K562 (cell line): ENCODE results near the gene TEX14. TPM values are rescaled to one million over a fixed set of nuclear protein-coding genes. Genes with fewer than 3 reads are reported as not detected.

ENCODE experiments used
- ATAC-seq: fragments of 200-7000 bp; cut with Tn5 transposase; 3 replicates; pipeline ENCODE4 v1.9.1; 2020; ENCODE audit warnings: moderate library complexity
- BruUV-seq: library from RNA; stranded (reverse); fragments of 400-500 nt; replicated peaks from 2 replicates; lab custom pipeline; 2021; lab: Mats Ljungman, UMichigan
- CTCF ChIA-PET: fragments of 300-600 bp; formaldehyde crosslinking; extraction: SDS; loops from one replicate; lab custom pipeline; 2021; ENCODE audit warnings: low intra/inter-chr PET ratio; lab: Yijun Ruan, JAX
- POLR2A ChIA-PET: fragments of 300-600, 350-650 bp; sonication (Branson Sonifier 250); formaldehyde crosslinking; extraction: SDS; loops from one replicate; lab custom pipeline; 2021; ENCODE audit warnings: antibody characterized with exemption, inconsistent platforms; lab: Yijun Ruan, JAX
- DNase-seq, 4 experiments: peaks; one replicate each; pipeline versions ENCODE4 v3.0.0 to v3.0.0-alpha.2; 2011 to 2018; ENCODE audit warnings: low spot score in 3 of 4, mixed read lengths in 3 of 4; ENCODE audit errors: extremely low read depth in 1 of 4
- FAIRE-seq: peaks from 2 replicates; lab custom pipeline; 2011; peaks lifted over from hg19 to GRCh38; lab: Jason Lieb, UNC
- H2AFZ ChIP-seq: 2 replicates; pipeline ENCODE4 v1.6.0; 2011; ENCODE audit warnings: low read depth, low read length, control low read depth, inconsistent platforms
- H3K27ac ChIP-seq: fragments of 200-600 bp; 3 replicates; pipeline ENCODE4 v1.8.0; 2011; ENCODE audit warnings: low read depth, mild to moderate bottlenecking, control low read depth, inconsistent platforms, low read length, moderate library complexity, mixed read lengths; ENCODE audit errors: extremely low read depth
- H3K27me3 ChIP-seq, 2 experiments: fragments of 300-600 bp in 1 of 2; 2 replicates in 1 of 2; 3 replicates in 1 of 2; pipeline versions ENCODE4 v1.6.0 to v1.8.0; 2011; ENCODE audit warnings: inconsistent platforms in 2 of 2, low read length in 2 of 2, mild to moderate bottlenecking in 1 of 2, mixed read lengths in 1 of 2, moderate library complexity in 1 of 2; ENCODE audit not compliant: control insufficient read depth in 2 of 2, insufficient read depth in 2 of 2
- H3K36me3 ChIP-seq: fragments of 300-600 bp; 3 replicates; pipeline ENCODE4 v1.8.0; 2011; ENCODE audit warnings: mild to moderate bottlenecking, low read length, inconsistent platforms; ENCODE audit not compliant: control insufficient read depth, insufficient read depth
- H3K4me1 ChIP-seq, 2 experiments: fragments of 200-600 bp in 1 of 2; replicated peaks in 1 of 2; 2 replicates in 1 of 2; 3 replicates in 1 of 2; pipeline versions ENCODE4 v1.5.1 to v1.8.0; 2011; ENCODE audit warnings: inconsistent platforms in 2 of 2, low read length in 2 of 2, mild to moderate bottlenecking in 1 of 2, mixed read lengths in 1 of 2, moderate library complexity in 1 of 2; ENCODE audit not compliant: control insufficient read depth in 2 of 2, insufficient read depth in 2 of 2
- H3K4me2 ChIP-seq: 2 replicates; pipeline ENCODE4 v1.6.1; 2011; ENCODE audit warnings: low read length, control low read depth, inconsistent platforms, mixed read lengths; ENCODE audit not compliant: insufficient read depth
- H3K4me3 ChIP-seq: fragments of 200-600 bp; sonication (generic), shearing (Covaris generic); 2 replicates; pipeline ENCODE4 v1.5.1; 2016; ENCODE audit warnings: control low read depth, inconsistent platforms
- H3K79me2 ChIP-seq: fragments of 200-600 bp; 3 replicates; pipeline ENCODE4 v1.8.0; 2011; ENCODE audit warnings: low read length, inconsistent platforms; ENCODE audit not compliant: control insufficient read depth, insufficient read depth
- H3K9ac ChIP-seq, 2 experiments: 2 replicates each; pipeline versions ENCODE4 v1.6.0 to v1.6.1; 2011; ENCODE audit warnings: low read depth in 2 of 2, low read length in 2 of 2, control low read depth in 1 of 2, inconsistent platforms in 1 of 2, mild to moderate bottlenecking in 1 of 2, mixed read lengths in 1 of 2; ENCODE audit not compliant: insufficient read depth in 1 of 2
- H3K9me1 ChIP-seq: one replicate; pipeline ENCODE4 v1.6.0; 2011; ENCODE audit warnings: inconsistent platforms, mild to moderate bottlenecking, low read length, moderate library complexity; ENCODE audit not compliant: control insufficient read depth, insufficient read depth
- H3K9me3 ChIP-seq: replicated peaks from 2 replicates; pipeline ENCODE4 v1.5.1; 2011; ENCODE audit warnings: low read depth, low read length, inconsistent platforms; ENCODE audit not compliant: control insufficient read depth, insufficient read depth
- H4K20me1 ChIP-seq: replicated peaks from 2 replicates; pipeline ENCODE4 v1.6.1; 2011; ENCODE audit warnings: low read length, inconsistent platforms, mixed read lengths; ENCODE audit not compliant: control insufficient read depth, insufficient read depth
- ARID2 ChIP-seq: fragments of 450-650 bp; IDR thresholded peaks from 2 replicates; pipeline ENCODE4 v1.6.1; 2017; ENCODE audit warnings: antibody characterized with exemption, mild to moderate bottlenecking
- BCOR ChIP-seq: fragments of 450-650 bp; IDR thresholded peaks from 2 replicates; pipeline ENCODE4 v1.6.1; 2016
- ELF1 ChIP-seq: fragments of 200-800 bp; sonication (Bioruptor generic); IDR thresholded peaks from 2 replicates; pipeline ENCODE4 v1.6.1; 2016; ENCODE audit warnings: missing genetic modification characterization, missing compliant biosample characterization
- HMG20B ChIP-seq: fragments of 250-450 bp; sonication (Bioruptor Pico); IDR thresholded peaks from 2 replicates; pipeline ENCODE4 v1.5.0; 2021; ENCODE audit warnings: mild to moderate bottlenecking
- HOXB6 ChIP-seq: fragments of 250-450 bp; sonication (Bioruptor Pico); IDR thresholded peaks from 2 replicates; pipeline ENCODE4 v1.5.1; 2022; ENCODE audit warnings: mild to moderate bottlenecking, borderline replicate concordance
- MEF2A ChIP-seq: IDR thresholded peaks from 2 replicates; pipeline ENCODE4 v1.6.1; 2011; ENCODE audit warnings: low read depth, mild to moderate bottlenecking, low read length, moderate library complexity; ENCODE audit not compliant: control insufficient read depth
- MYNN ChIP-seq, 2 experiments: sonication (generic); formaldehyde crosslinking in 1 of 2; IDR thresholded peaks; 2 replicates each; pipeline versions ENCODE4 v1.5.0 to v1.6.1; 2016 to 2020; ENCODE audit warnings: antibody characterized with exemption in 1 of 2, missing genetic modification reagents in 1 of 2
- SNIP1 ChIP-seq: fragments of 450-650 bp; IDR thresholded peaks from 2 replicates; pipeline ENCODE4 v1.7.1; 2017; ENCODE audit warnings: low read depth, mild to moderate bottlenecking
- TCF7L2 ChIP-seq: fragments of 150-350 bp; IDR thresholded peaks from 2 replicates; pipeline ENCODE4 v1.6.1; 2016; ENCODE audit warnings: low read depth, mild to moderate bottlenecking, low read length, moderate library complexity
- TGIF2 ChIP-seq: sonication (generic); formaldehyde crosslinking; IDR thresholded peaks from 2 replicates; pipeline ENCODE4 v1.8.1; 2022; ENCODE audit warnings: mild to moderate bottlenecking, missing genetic modification reagents, moderate library complexity
- ZC3H8 ChIP-seq: fragments of 450-650 bp; IDR thresholded peaks from 2 replicates; pipeline ENCODE4 v1.6.1; 2017
- ZNF224 ChIP-seq: sonication (generic); formaldehyde crosslinking; IDR thresholded peaks from 2 replicates; pipeline ENCODE4 v1.8.0; 2022; ENCODE audit warnings: mild to moderate bottlenecking, missing genetic modification reagents
- ZNF561 ChIP-seq: fragments of 450-650 bp; formaldehyde crosslinking; conservative IDR thresholded peaks from 2 replicates; pipeline ENCODE4 v1.4.0; 2020; ENCODE audit warnings: mild to moderate bottlenecking, moderate library complexity
- WGBS: fragments of 100-300 bp; shearing (Covaris generic); methylation state at CpG from one replicate; pipeline ENCODE4 v1.1.6; 2016; ENCODE audit warnings: low coverage, mixed read lengths; ENCODE audit not compliant: insufficient coverage; ENCODE audit errors: missing lambda C conversion rate; 5-methylcytosine and 5-hydroxymethylcytosine counted together
- in situ Hi-C: fragments of 300-500 bp; cut with MboI; formaldehyde crosslinking; loops from 4 replicates; pipeline ENCODE4 v1.15.0; 2018; ENCODE audit warnings: inconsistent platforms, mixed read lengths
- intact Hi-C: fragments of 100-400 bp; cut with micrococcal nuclease; formaldehyde crosslinking; loops from 2 replicates; pipeline ENCODE4 v1.14.2; 2022
- polyA plus RNA-seq, 8 experiments: library from polyadenylated mRNA; depleted of rRNA in 4 of 8; stranded (reverse) in 5 of 8; unstranded in 3 of 8; fragments of >200 nt; fragmentation: Nextera tagmentation in 2 of 8; fragmentation: Illumina TruSeq in 1 of 8; extraction: Ambion mirVana in 2 of 8; extraction: Trizol in 1 of 8; gene quantifications; 2 replicates each; pipeline versions ENCODE4 v1.2.1 to v1.2.3, GENCODE V29; 2011 to 2014; ENCODE audit warnings: inconsistent platforms in 1 of 8, missing spikeins in 1 of 8
- total RNA-seq, 7 experiments: library from RNA; depleted of rRNA in 6 of 7; stranded (reverse); fragments of >200 nt in 6 of 7; fragmentation: Illumina TruSeq in 2 of 7; extraction: Trizol in 2 of 7; gene quantifications; 2 replicates each; pipeline versions ENCODE4 v1.2.1 to v1.2.3, GENCODE V29; 2011 to 2021; ENCODE audit warnings: low replicate concordance in 1 of 7
- TF ChIP-seq, protein P1 (sequence below): fragments of 450-650 bp; IDR thresholded peaks from 2 replicates; pipeline ENCODE4 v1.6.1; 2018; ENCODE audit warnings: mild to moderate bottlenecking, low read depth; ENCODE audit not compliant: partially characterized antibody

The TEX14 gene
- total and polyA plus RNA-seq, 9 of the 15 experiments (the other 6 are each of a cell fraction or from before 2014, with no cell fraction given), result 0.05 to 0.12 (median 0.09) TPM; not detected in 1

DNA sequence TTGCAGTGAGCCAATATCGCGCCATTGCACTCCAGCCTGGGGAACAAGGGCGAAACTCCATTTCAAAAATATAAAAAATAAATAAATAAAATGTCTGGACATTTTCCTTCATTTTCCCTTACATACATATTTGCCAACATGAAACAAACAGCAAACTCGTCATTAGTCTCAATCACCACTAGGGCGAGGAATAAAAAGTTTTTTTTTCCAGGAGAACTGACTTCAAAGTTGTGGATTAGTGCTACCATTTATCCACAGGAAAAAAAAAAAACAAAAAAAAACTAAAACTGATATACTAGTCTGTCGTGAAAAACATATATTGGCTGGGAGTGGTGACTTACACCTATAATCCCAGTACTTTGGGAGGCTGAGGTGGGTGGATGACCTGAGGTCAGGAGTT, 100.4 kb downstream of the TEX14 start:
- ATAC-seq, result no peak
- CTCF ChIA-PET, result interaction anchor here (0.6 kb wide), 1 partner anchor 520 kb away, joined by 5 read pairs; no protein-coding TSS in a partner anchor
- WGBS, result 36% methylated on average over 6 of the region's 6 CpGs
- Histone ChIP-seq H3K79me2 (no peaks in the 10 kb centered on the region), H3K4me2 (no peak overlapping the region), H3K36me3 (no peaks in the 10 kb centered on the region), H3K27me3 (peaks cover 2 to 4% of the 10 kb centered on the region in 2 experiments; a peak in 2 of 5 replicates), H3K9me1 (no peaks in the 10 kb centered on the region), H3K27ac (no peak overlapping the region), H3K9me3 (no peaks in the 10 kb centered on the region), H3K9ac (no peak overlapping the region), H3K4me3 (no peak overlapping the region)
- BruUV-seq, result no TSS peak
- FAIRE-seq, result no peak
- in situ Hi-C loops, result no loop called here
- DNase-seq, result no peak
- no peak for TF ChIP-seq SNIP1
- TF ChIP-seq, protein P1, sequence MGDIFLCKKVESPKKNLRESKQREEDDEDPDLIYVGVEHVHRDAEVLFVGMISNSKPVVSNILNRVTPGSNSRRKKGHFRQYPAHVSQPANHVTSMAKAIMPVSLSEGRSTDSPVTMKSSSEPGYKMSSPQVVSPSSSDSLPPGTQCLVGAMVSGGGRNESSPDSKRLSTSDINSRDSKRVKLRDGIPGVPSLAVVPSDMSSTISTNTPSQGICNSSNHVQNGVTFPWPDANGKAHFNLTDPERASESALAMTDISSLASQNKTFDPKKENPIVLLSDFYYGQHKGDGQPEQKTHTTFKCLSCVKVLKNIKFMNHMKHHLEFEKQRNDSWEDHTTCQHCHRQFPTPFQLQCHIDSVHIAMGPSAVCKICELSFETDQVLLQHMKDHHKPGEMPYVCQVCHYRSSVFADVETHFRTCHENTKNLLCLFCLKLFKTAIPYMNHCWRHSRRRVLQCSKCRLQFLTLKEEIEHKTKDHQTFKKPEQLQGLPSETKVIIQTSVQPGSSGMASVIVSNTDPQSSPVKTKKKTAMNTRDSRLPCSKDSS, result no peak
- no peak for TF ChIP-seq HOXB6 (CRISPR knock-in tag)
- TF ChIP-seq MYNN (IDR thresholded peaks at IDR 0.05), result no peak
- TF ChIP-seq MYNN (CRISPR knock-in tag; IDR thresholded peaks at IDR 0.05), result no peak
- no peak for TF ChIP-seq ZNF561 (CRISPR knock-in tag)
- TF ChIP-seq ARID2, result no peak
- TF ChIP-seq BCOR, result no peak
- no peak for TF ChIP-seq TGIF2 (CRISPR knock-in tag)
- TF ChIP-seq TCF7L2, result no peak
- no peak for TF ChIP-seq MEF2A
- TF ChIP-seq HMG20B (CRISPR knock-in tag), result no peak
- TF ChIP-seq ZNF224 (CRISPR knock-in tag), result no peak
- no peak for TF ChIP-seq ELF1 (tag)
- TF ChIP-seq ZC3H8, result no peak
- TF ChIP-seq, all 486 proteins: peak for 0
- Histone ChIP-seq H2AFZ (no peak overlapping the region), H3K4me1 (no peaks in the 10 kb centered on the region), H4K20me1 (no peaks in the 10 kb centered on the region)
- intact Hi-C loops, result no loop called here
- POLR2A ChIA-PET, result no interaction called here
